Measurements from ENCODE around the gene MAPK4.

GRCh38 chr18:50560681-50561629 is 1.1 kb downstream of the MAPK4 start:
- TF ChIP-seq CTCF (IDR thresholded peaks at IDR 0.05), result no peak
- no peak for TF ChIP-seq POLR2A (IDR thresholded peaks at IDR 0.05)

Measured in body of pancreas (tissue), 4 donors.